ENCODE measurements around the gene ANKRD42.

The ANKRD42 gene

GRCh38 chr11:83222499-83222898 is 29.0 kb downstream of the ANKRD42 start:
- H4K20me1 ChIP-seq (ENCODE audit: insufficient read depth): no peaks in the 10 kb centered on the region
- H3K27me3 ChIP-seq (ENCODE audit: insufficient read depth, low read depth): no peaks in the 10 kb centered on the region
- no peaks in the 10 kb centered on the region for H3K36me3 ChIP-seq (ENCODE audit: insufficient read depth)
- H3K4me3 ChIP-seq (IDR thresholded peaks at IDR 0.05; ENCODE audit: insufficient read depth, low read depth, low read length): no peak overlapping the region
- no peaks in the 10 kb centered on the region for H3K79me2 ChIP-seq (ENCODE audit: insufficient read depth, low read depth)
- H3K4me1 ChIP-seq (ENCODE audit: low read depth, poor library complexity, severe bottlenecking): no peaks in the 10 kb centered on the region
- no peak overlapping the region for H3K4me2 ChIP-seq
- TF ChIP-seq CTCF (conservative IDR thresholded peaks at IDR 0.05; ENCODE audit: low read depth, low read length): no peak
- H3K27ac ChIP-seq: no peak overlapping the region
- H2AFZ ChIP-seq (ENCODE audit: low read depth): no peak overlapping the region
- H3K9ac ChIP-seq: no peak overlapping the region

GRCh38 chr11:83223457-83223856 is 29.9 kb downstream of the ANKRD42 start:
- H3K4me2 ChIP-seq: no peak overlapping the region
- no peak overlapping the region for H3K9ac ChIP-seq
- no peak overlapping the region for H3K4me3 ChIP-seq (IDR thresholded peaks at IDR 0.05; ENCODE audit: insufficient read depth, low read depth, low read length)
- no peak overlapping the region for H2AFZ ChIP-seq (ENCODE audit: low read depth)
- no peaks in the 10 kb centered on the region for H3K27me3 ChIP-seq (ENCODE audit: insufficient read depth, low read depth)
- TF ChIP-seq CTCF (conservative IDR thresholded peaks at IDR 0.05; ENCODE audit: low read depth, low read length): no peak
- H3K79me2 ChIP-seq (ENCODE audit: insufficient read depth, low read depth): no peaks in the 10 kb centered on the region
- H4K20me1 ChIP-seq (ENCODE audit: insufficient read depth): no peaks in the 10 kb centered on the region
- no peaks in the 10 kb centered on the region for H3K4me1 ChIP-seq (ENCODE audit: low read depth, poor library complexity, severe bottlenecking)
- no peaks in the 10 kb centered on the region for H3K36me3 ChIP-seq (ENCODE audit: insufficient read depth)
- no peak overlapping the region for H3K27ac ChIP-seq

- Histone ChIP-seq H3K4me3 (IDR thresholded peaks at IDR 0.05; ENCODE audit: insufficient read depth, low read depth, low read length) (no peak overlapping the region), H2AFZ (ENCODE audit: low read depth) (no peak overlapping the region), H4K20me1 (ENCODE audit: insufficient read depth) (no peaks in the 10 kb centered on the region), H3K9ac (no peak overlapping the region), H3K27ac (no peak overlapping the region), H3K4me2 (no peak overlapping the region), H3K36me3 (ENCODE audit: insufficient read depth) (no peaks in the 10 kb centered on the region), H3K4me1 (ENCODE audit: low read depth, poor library complexity, severe bottlenecking) (no peaks in the 10 kb centered on the region), H3K27me3 (ENCODE audit: insufficient read depth, low read depth) (no peaks in the 10 kb centered on the region), H3K79me2 (ENCODE audit: insufficient read depth, low read depth) (no peaks in the 10 kb centered on the region)
- TF ChIP-seq CTCF (conservative IDR thresholded peaks at IDR 0.05; ENCODE audit: low read depth, low read length): no peak
Observed at GRCh38 chr11:83235825-83236224, 42.3 kb downstream of the ANKRD42 start.

GRCh38 chr11:83238111-83238510 is 44.6 kb downstream of the ANKRD42 start:
- Histone ChIP-seq H3K27ac (no peak overlapping the region), H3K4me3 (IDR thresholded peaks at IDR 0.05; ENCODE audit: insufficient read depth, low read depth, low read length) (no peak overlapping the region), H2AFZ (ENCODE audit: low read depth) (no peak overlapping the region), H3K27me3 (ENCODE audit: insufficient read depth, low read depth) (no peaks in the 10 kb centered on the region), H3K79me2 (ENCODE audit: insufficient read depth, low read depth) (no peaks in the 10 kb centered on the region), H3K36me3 (ENCODE audit: insufficient read depth) (no peaks in the 10 kb centered on the region), H3K4me2 (no peak overlapping the region), H3K9ac (no peak overlapping the region), H4K20me1 (ENCODE audit: insufficient read depth) (no peaks in the 10 kb centered on the region), H3K4me1 (ENCODE audit: low read depth, poor library complexity, severe bottlenecking) (no peaks in the 10 kb centered on the region)
- TF ChIP-seq CTCF (conservative IDR thresholded peaks at IDR 0.05; ENCODE audit: low read depth, low read length): no peak

Data from KMS-11 (cell line).